ENCODE measurements around the gene PELO. TPM values are rescaled to one million over a fixed set of nuclear protein-coding genes. Genes with fewer than 3 reads are reported as not detected.

The PELO gene
- total and polyA plus RNA-seq, 3 donors from 2014 or later = 9.0 to 10.6 (median 9.4) TPM

- Histone ChIP-seq H3K36me3 (ENCODE audit: low read depth, missing control alignments) (no peaks in the 10 kb centered on the region), H3K4me3 (no peak overlapping the region), H3K27me3 (no peaks in the 10 kb centered on the region), H3K4me1 (peaks cover 6% of the 10 kb centered on the region), H3K9me3 (no peaks in the 10 kb centered on the region), H3K27ac (no peak overlapping the region)
- intact Hi-C loops (cut with DNase I; ENCODE audit: low total_unique reads) = no loop called here
- DNase-seq = peak; percentile 78
- 33 to 56% methylated on average over 6 of the region's 6 CpGs for WGBS, 2 donors
- TF ChIP-seq CTCF (IDR thresholded peaks at IDR 0.05) (no peak), POLR2A (IDR thresholded peaks at IDR 0.05) (no peak)
Measured at GRCh38 chr5:52822437-52822836, 34.7 kb downstream of the PELO start.

GRCh38 chr5:52824827-52825226, 37.1 kb downstream of the PELO start:
- no peaks in the 10 kb centered on the region for H3K9me3 ChIP-seq
- H3K27ac ChIP-seq = no peak overlapping the region
- 97 to 100% methylated on average over 1 of the region's 1 CpG for WGBS, 2 donors
- no peaks in the 10 kb centered on the region for H3K27me3 ChIP-seq
- DNase-seq = no peak
- H3K4me1 ChIP-seq = peaks cover 6% of the 10 kb centered on the region
- no peak overlapping the region for H3K4me3 ChIP-seq
- H3K36me3 ChIP-seq (ENCODE audit: low read depth, missing control alignments) = no peaks in the 10 kb centered on the region
- intact Hi-C loops (cut with DNase I; ENCODE audit: low total_unique reads) = no loop called here
- TF ChIP-seq CTCF (IDR thresholded peaks at IDR 0.05) (no peak), POLR2A (IDR thresholded peaks at IDR 0.05) (no peak)

GRCh38 chr5:52825826-52826225, 38.1 kb downstream of the PELO start:
- intact Hi-C loops (cut with DNase I; ENCODE audit: low total_unique reads) = no loop called here
- Histone ChIP-seq H3K36me3 (ENCODE audit: low read depth, missing control alignments) (no peaks in the 10 kb centered on the region), H3K27me3 (no peaks in the 10 kb centered on the region), H3K27ac (no peak overlapping the region), H3K4me1 (peaks cover 6% of the 10 kb centered on the region), H3K9me3 (no peaks in the 10 kb centered on the region), H3K4me3 (no peak overlapping the region)
- TF ChIP-seq CTCF (IDR thresholded peaks at IDR 0.05) (no peak), POLR2A (IDR thresholded peaks at IDR 0.05) (no peak)
- no peak for DNase-seq
- whole genome bisulfite sequencing, 2 donors = 91 to 94% methylated on average over 2 of the region's 2 CpGs

GRCh38 chr5:52827815-52828214, 40.1 kb downstream of the PELO start:
- intact Hi-C loops (cut with DNase I; ENCODE audit: low total_unique reads) = no loop called here
- peaks cover 4% of the 10 kb centered on the region for H3K4me1 ChIP-seq

More at GRCh38 chr5:52827815-52828214, 40.1 kb downstream of the PELO start:
- H3K9me3 ChIP-seq = no peaks in the 10 kb centered on the region
- H3K4me3 ChIP-seq = no peak overlapping the region
- H3K27ac ChIP-seq = no peak overlapping the region
- no peak for DNase-seq
- H3K27me3 ChIP-seq = no peaks in the 10 kb centered on the region
- WGBS, 2 donors = 91 to 98% methylated on average over 1 of the region's 1 CpG
- no peaks in the 10 kb centered on the region for H3K36me3 ChIP-seq (ENCODE audit: low read depth, missing control alignments)
- TF ChIP-seq POLR2A (IDR thresholded peaks at IDR 0.05) = no peak
- no peak for TF ChIP-seq CTCF (IDR thresholded peaks at IDR 0.05)

Measured in testis (tissue), 3 donors.